NCI-H524 (cell line): ENCODE measurements around the gene RNF144A.

ENCODE experiments used
- DNase-seq, 2 experiments: peaks; one replicate each; lab custom pipeline; 2025; lab: John Stamatoyannopoulos, UW

Gene RNF144A

GRCh38 chr2:7007488-7007845 is 90.3 kb downstream of the RNF144A start:
- no peak for DNase-seq

DNA sequence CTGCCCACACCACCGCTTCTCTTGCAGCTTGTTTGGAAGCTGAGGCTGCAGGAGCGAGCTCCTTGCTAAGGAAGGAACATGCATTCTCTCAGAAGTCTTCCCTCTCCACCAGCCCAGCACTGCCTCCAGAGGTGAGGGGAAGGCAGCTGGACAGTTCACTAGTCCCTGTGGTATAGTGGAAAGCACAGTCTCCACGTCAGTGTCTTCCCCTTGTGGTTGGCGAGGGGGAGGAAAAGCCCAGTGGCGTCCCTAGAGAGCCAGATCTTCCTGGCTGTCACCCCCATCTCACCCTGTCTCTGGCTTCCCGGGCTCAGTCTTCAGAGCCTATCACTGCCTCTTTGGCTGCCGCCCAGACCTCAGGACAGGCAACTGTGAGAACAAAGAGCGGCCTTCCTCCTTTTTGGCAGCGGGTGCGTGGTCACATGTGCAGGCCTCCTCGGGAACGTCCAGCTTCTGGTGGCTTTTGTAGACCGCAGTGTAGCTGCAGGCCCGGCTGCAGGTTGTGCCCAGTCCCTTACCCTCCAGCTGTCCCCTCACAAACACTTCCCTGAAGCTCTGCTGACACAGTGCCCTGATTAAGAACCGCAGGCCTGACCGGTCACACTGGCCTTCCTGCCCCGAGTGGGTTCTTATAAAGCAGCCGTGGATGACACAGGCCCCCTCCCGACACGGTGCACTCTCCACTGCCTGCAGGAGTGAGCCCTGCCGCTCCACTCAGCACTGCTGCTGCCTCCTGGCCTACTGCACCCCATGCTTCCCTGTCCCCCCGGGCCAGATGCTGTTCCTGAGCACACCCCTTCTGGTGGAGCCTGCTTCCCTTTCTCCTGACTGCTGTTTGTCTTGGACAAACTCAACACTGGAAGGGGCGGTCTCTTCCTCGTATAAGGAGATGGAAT is 90.9 kb downstream of the RNF144A start:
- DNase-seq: no peak

DNA sequence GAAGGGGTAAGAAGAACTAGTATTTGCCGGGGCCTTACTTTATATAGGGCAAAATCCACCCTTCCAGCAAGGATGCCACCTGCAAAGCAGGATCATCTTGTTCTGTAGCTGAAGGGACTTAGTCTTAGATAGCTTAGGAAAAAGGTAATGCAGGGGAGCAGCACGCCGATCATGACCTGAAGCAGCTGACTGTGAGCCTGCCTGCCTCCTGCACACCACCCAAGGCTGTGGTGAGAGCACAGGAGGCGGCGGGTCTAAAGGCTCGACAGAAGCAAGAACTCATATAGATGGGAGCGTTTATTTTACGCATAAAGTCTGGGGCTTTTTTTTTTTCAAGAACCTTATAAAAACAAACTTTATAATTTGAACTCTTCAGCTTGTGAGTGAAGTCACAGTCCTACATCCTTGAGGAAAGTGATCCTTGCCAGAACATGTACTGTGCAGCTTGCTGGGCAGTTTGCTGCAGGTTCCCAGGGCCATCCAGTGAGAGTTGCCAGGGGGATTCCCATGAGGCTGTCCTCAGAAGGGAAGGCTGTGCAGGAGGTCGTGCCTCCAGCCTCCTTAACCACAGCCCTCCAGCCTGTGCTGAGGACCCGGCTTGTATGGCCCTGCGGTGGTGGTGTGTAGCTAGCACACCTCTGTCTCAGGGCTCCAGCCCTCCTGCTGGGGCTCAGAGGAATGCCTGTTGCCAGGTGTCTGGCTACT is 92.1 kb downstream of the RNF144A start:
- DNase-seq: no peak

GRCh38 chr2:7010391-7011054 is 93.3 kb downstream of the RNF144A start:
- no peak for DNase-seq

GRCh38 chr2:7011356-7012083 is 94.3 kb downstream of the RNF144A start:
- no peak for DNase-seq

- DNase-seq: peak; percentile 64 to 85
Measured at GRCh38 chr2:7012141-7012764, 95.0 kb downstream of the RNF144A start.

DNA sequence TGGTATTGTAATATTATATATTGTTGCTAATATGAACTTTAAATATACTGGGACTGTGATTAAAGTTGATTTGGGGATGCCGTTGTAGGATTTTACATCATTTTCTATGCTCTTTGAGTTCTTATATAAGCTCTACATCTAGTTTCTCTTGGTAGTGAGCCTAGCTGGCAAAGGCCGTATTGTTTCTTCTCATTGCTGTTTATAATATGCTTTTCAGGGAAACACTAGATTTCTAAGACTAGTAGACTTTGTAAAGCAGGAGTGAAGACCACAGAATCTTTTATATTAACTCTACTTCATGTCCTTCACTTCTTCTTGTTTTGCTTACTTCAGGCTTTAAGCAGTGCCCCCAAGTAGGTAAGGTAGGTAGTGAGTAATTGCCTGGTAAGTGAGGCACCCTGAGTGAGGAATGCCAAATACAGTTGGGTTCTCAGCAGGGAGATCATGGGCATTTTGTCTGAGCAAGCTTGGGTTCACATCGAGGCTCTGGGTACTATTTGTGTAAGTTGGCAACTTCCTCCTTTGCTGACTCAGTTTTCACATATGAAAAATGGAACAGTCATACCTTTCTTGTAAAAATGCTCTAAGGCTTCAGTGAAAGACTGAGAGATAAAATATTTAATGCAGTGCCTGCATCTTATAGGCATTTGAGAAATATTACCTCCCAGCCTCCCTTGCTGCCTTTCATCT is 96.4 kb downstream of the RNF144A start:
- DNase-seq: no peak

DNA sequence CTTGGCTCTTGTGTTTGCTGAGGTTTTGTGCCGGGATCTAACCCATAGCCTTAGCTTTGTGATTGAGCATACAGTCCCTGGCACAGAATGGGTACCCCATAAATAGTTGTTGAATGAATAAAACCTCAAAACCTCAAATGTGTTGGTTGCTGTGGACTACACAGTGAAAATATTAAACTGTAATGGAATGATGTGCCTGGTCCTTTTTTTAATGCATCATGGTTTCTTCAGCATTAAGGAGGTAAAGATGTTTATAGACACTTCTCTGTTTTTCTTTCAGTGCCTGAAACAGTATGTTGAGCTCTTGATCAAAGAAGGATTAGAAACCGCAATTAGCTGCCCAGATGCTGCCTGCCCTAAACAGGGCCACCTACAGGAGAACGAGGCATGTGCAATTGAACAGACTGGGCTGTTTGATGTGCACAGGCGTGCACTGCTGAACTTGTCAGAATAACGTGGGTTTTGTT is 97.0 kb downstream of the RNF144A start:
- peak; percentile 87 to 96 for DNase-seq

GRCh38 chr2:7015007-7015950 is 98.1 kb downstream of the RNF144A start:
- peak; percentile 76 to 95 for DNase-seq

DNA sequence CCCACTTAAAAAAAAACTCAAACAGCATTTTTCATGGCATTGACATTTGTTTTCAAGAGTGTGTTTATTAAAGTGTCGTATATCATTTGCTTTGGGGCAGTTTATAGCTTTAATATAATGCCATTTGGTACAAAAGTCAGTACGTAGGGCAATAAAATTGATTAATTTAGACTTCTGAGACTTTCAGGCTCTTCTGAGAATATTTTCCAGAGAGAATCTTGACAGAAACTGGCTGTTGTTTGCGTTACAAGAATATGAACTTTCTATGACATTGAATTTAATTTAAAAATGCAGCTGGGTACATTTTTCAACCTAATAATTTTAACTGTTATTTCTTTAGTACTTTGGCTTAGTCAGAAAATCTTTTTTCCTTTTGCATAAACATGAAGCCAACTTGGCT is 98.9 kb downstream of the RNF144A start:
- no peak for DNase-seq

DNA sequence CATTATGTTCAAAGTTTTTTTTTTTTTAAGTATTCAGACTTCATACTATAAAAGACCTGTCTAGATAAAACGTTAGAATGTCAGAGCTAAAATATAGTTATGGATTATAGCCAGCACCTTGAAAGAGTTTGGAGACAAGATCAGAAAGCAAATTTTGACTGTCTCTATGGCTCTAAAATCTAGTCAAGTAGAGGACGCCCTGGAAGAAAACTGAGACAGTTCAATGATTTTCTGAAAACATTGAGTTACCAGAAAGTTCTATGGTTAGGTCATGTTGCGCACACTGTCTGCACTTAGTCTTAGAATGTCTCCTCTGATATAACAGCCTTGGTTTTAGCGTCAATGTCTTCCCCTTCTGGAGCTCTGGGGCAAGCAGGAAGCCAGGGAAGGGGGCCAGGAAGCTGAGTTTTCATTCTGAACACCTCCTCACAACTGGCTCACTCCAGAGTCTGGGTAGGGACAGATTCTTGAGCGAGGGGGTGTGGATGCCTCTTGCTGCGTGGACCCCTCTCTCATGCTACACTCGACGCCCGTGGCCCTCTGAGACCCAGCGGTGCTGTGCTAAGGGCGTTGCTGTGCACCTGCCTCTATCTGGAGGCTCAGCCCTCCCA is 99.5 kb downstream of the RNF144A start:
- DNase-seq: no peak

GRCh38 chr2:7017671-7018281 is 100.6 kb downstream of the RNF144A start:
- DNase-seq: peak in 1 of 2 experiments; percentile 54

DNA sequence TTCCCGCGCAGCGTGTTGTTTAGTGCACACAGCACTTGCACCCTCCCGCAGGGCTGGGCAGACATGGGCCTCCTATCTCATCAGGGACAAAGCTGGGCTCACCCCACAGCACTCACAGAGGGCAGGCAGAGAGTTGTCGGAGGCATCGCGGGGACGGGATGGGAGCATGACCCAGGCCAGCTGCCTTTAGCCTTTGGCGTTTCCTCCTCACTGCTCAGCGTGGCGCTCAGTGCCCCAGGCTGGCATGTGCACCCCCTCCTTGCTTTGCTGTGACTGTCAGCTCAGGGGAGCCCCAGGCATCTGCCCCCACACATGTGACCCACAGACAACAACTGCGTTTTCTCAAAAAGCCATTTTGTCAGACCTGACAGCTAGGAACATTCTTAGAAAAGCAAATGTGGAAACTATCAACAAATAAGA is 101.1 kb downstream of the RNF144A start:
- peak in 1 of 2 experiments; percentile 56 for DNase-seq

DNA sequence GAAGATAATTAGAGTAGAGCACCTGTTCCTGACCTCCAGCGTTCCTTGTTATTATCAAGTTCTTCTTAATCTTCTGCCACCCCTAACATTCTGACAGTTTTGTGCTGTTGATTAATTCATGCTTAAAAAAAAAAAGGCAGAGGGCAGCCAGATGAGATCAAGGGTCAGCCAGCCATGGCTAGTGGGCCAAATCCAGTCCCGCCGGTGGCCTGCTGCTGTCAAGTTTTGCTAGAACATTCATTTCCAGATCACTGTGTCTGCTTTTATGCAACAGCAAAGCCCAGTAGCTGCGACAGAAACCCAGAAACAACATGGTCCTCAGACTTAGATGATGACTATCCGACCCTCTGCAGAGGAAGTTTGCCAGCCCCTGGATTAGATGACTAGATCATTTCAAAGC is 101.6 kb downstream of the RNF144A start:
- no peak for DNase-seq

GRCh38 chr2:7019191-7019590 is 102.0 kb downstream of the RNF144A start:
- DNase-seq: no peak

DNA sequence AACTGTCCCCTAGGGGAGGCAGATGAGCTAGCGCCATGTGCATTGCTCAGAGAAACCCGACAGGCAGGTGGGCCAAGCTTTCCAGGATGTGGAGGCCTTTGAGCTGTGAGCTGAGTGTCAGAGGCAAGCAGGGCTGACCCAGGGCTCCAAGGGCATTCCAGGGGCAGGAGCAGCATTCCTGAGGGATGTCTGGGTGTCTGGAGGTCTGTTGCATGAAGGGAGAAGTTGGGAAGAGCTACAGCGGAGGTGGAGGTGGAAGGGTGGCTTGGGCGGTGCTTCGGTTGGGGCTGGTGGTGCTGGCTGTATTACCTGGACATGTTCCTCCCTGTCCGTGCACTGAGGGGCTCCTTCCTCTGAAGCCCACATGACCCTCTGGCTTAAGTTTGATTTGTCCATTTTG is 102.8 kb downstream of the RNF144A start:
- no peak for DNase-seq

DNA sequence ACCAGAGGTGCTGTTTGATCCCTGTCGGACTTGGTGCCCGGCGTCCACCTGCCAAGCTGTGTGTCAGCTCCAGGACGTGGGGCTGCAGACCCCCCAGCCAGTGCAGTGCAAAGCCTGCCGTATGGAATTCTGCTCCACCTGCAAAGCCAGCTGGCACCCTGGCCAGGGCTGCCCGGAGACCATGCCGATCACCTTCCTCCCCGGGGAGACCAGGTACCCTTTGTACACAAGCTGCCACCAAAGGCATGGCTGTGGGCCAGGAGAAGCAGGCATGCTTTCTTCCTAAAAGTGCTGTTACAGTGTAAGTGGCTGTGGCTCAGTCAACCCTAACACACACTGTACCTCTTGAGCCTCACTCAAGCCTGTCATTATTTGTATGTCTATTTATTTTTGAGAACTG is 103.3 kb downstream of the RNF144A start:
- DNase-seq: peak in 1 of 2 experiments; percentile 20

GRCh38 chr2:7020939-7021470 is 103.8 kb downstream of the RNF144A start:
- DNase-seq: no peak
